NCI-H2227 treated with DMSO at 0.1 percent for 48 hours (cell line): ENCODE measurements around the gene KCNQ5.
A peak's percentile ranks its signal among the peaks of the same experiment; 100 is the strongest.

ENCODE experiments used
- DNase-seq: peaks from one replicate; lab custom pipeline; 2025; lab: John Stamatoyannopoulos, UW

The KCNQ5 gene

DNA sequence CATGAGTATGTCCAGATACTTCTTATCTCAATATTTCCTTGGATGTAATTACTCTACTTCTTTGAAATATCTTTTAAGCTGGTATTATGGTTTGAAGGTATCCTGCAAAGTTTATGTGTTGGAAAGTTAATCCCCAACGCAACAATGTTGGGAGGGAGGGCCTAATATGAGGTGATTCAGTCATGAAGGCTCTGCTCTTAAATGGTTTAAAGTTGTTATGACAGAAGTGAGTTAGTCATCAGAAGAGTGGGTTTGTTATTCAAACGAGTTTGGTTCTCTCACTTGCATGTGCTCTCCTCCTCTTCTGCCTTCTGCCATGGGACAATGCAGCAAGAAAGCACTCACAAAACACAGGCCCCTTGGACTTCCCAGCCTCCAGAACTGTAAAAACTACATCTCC is 176.3 kb downstream of the KCNQ5 start:
- no peak for DNase-seq

DNA sequence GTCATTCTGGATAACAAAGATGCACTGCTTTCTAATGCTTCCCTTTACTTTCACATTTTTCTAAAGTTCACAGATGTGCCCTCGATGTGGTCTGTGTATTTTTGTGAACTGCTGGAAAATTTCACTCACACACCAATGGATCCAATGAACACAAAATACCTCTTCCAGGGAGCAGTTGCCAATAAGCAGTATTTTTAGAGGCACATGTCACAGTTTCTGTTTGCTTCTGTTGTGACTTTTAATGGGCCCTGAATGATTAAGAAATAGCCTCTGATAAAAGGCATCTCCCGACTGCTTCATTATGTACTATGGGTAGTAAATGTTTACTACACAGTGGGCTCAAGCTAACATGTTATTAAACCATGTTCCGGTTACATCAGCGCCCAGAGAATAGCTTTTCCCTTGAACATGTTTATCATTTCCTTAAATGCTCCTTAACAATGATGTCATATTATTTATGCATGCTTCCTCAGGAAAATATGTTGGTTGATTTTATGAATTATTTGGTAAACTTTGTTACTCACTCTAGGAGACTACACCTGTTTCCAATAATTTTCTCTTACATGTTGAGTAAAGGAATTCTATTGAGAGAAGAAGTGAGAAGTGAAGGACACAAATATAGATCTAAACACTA is 188.0 kb downstream of the KCNQ5 start:
- no peak for DNase-seq

DNA sequence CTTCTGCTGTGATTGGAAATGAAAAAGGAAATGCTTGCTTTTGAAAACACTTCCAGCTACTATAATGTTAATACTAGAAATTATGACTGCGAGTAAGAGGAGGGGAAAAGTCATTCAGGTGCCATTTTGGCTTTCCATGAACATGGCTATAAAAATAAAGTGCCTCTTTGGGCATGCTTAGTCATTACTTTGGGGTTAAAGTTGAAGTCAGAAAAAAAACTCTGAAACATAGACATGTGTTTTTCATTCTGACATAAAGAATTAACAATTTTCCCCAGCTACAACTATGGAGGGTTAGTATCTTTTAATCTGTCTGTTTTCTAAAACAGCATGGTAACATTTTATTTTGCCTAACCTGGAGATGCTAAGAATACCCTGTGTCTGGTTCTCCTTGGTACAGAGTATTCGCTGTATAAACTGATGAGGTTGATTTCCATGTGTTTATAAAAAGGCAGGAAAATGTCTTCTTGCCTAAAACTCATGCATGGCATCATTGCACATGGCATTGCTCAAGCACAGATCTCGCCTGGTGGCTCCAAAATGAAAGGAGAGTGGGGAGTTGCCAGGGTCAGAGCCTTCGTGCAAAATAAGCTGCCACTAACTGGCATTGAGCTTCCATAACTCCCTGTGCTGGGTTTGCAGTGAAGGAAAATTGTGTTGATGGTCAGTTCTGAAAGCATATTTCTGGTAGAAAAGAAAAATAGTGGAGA is 188.9 kb downstream of the KCNQ5 start:
- DNase-seq: no peak

DNA sequence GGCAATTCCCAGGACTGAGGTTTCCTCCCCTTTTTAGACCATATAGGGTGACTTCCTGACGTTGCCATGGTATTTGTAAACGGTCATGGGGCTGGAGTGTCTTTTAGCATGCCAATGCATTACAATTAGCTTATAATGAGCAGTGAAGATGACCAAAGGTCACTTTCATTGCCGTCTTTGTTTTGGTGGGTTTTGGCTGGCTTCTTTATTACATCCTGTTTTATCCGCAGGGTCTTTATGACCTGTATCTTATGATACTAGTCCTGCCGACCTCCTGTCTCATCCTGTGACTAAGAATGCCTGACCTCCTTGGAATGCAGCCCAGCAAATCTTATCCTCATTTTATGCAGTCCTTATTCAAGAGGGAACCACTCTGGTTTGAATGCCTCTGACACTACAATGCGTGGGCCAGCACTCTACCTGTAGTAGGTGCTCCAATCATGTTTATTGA is 190.1 kb downstream of the KCNQ5 start:
- DNase-seq: peak; percentile 50

DNA sequence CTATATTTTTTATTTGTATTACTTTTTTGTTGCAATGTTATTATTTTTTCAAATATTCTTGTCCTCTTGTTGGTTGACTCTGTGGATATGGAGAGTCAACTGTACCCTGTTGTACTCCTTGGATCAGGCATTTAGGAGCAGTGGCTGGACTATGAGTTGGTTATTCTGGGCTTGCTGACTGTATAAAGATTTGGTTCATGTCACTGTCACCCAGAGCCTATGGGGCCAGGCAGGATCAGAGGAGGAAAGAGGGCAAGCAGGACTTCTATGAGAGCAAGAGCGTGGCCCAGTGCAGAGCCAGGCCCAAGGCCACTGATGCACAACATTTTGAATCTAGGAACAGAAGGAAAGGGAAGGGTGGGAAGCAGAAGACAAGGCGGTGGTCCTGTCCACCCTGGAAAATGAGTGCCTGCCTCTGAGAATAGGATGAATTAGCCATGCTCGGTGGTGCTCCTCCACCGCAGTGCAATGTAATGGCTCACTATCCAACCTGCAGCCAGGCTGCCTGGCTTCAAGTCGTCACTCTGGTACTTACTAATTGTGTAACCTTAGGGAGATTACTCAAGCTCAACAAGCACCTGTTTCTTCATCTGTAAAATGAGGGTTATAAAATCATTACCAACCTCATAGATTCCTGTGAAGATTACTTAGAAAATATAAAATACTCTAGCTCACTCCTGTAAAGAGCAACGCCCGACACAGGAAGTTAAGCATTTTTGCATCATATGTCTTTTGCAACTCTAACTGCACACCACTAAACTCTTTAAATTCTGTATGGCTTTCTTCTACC is 192.1 kb downstream of the KCNQ5 start:
- DNase-seq: no peak

DNA sequence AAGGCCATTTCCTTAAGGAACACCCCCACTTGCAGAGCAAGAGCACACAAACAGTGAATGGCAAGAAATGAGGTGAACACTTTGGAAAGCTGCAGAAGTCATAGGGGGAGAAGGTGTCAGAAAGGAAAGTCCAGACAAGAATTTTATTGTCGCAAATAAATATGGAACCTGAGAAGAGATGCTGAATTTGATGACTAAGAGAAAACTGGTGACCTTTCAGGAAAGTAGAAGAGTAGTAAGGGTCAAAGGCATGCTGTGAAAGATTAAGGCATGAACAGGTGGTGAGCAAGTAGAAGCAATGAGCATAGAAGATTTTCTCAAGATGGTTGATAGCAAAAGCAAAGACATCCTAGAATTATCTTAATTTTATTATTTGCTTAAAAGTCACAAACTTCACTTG is 194.2 kb downstream of the KCNQ5 start:
- DNase-seq: peak; percentile 12

DNA sequence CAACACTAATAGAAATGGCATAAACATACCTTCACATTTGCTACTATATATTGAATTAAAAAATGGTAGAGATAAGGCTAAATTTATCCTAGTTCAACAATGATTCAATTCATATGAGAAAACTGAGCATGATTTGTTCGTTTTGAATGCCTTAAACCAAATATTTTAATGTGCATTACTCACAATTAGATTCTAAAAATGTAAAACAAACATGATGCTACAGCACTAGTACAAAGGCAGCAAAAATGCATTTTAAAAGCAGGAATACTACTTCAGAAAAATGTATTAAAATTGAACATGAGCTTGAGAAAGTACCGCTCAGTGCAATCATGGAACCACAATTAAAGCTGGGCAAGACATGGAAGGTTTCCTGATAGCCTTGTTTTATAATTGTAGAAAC is 195.3 kb downstream of the KCNQ5 start:
- no peak for DNase-seq

DNA sequence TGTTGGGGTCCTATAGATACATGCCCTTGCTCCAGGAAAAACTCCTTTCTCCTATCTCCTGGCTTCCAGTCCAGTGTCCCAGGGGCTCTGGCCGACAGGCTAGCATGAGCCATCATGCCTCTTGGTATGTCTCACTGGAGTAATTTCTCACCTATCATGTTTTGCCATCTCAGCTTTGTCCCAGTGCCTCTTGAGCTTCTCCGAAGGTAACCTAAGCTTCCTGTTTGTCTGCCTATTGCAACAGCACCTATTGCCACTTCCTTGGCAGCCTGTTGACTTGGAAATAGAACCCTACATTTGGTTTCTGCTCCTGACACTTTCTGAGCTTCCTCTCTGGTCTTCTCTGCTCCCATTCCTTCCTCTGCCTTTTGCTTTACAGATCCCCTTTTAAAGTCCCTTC is 197.7 kb downstream of the KCNQ5 start:
- no peak for DNase-seq

DNA sequence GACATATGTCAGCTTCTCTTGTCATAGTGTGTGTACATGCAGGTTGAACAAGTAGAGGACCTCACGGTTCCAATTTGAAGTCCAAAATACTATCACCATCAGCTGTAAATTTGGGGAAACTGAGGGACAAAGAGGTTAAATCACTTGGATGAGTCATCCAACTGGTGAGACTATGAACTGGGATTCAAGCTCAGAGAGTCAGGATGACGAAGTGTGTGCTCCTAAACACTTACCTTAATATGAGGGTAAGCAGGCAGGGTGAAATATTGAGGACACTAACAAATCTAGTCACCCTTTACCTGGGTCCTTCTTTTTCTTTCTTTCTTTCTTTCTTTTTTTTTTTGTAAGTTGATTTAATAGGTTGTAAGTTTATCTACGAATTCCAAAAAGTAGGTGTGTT is 198.3 kb downstream of the KCNQ5 start:
- DNase-seq: no peak

DNA sequence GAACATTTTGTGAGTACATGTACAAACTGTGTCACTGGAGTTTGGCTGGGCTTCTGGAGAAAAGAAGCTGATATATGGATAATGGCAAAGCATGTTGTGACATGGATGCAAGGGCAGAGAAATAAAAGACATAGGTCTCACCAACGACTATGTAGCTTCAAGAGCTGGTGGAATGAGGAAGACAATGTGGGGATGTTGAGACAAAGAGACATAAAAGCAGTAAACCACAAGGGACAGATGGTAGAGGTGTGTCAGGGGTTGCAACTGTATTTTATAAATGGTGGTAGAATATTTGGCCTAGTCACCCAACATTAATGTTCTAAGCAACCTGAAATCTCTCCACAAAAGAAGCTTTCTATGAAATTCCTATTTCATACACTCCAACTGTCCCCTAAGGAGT is 199.0 kb downstream of the KCNQ5 start:
- no peak for DNase-seq

DNA sequence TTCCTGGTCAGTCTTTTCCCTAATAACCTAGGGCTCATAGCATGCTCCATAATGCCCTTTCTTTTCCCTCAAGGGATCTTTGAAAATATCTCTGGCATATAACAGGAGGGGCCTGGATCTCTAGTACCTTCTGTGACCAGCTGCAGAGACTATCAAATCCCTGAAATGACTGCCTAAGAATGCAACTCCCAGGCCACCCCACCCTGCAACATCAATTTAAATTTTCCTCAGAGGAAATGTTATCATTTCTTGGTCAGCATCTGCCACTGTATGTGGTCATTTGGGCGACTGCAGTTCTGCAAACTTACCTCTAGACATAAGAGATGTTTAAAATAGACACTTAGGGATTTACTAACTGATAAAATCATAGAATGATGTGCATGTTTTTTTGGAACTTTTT is 200.2 kb downstream of the KCNQ5 start:
- DNase-seq: no peak

DNA sequence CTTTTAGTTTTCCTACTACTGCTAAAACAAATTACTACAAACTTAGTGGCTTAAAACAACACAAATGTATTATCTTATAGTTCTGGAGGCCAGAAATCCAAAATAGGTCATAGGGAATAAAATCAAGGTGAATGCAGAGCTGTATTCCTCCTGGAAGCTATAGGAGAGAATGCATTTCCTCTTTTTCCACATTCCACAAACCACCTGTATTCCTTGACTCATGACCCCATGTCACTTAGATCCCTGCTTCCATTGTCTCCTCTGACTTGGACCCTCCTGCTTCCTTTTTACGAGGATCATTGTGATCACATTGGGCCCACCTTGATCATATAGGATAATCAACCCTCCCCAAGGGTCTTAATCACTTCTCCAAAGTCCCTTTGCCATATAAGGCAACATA is 200.8 kb downstream of the KCNQ5 start:
- no peak for DNase-seq

DNA sequence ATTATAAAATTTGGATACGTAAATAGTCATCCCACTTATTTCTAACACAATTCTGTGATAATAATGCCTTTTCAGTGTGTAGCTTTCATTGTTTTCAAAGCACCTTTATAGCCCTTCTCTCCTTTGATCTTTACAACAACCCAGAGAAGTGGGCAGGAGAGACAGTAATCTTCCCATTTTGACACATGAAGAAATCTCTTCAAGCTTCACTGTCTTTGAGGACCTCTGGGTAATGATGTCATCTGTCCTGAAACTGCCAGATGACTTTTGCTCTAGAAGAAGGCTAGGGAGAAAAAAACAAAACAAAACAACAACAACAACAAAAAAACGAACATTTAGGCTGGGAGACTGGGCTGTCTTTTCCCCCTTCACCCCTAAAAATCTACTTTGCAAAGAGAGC is 203.0 kb downstream of the KCNQ5 start:
- DNase-seq: no peak

DNA sequence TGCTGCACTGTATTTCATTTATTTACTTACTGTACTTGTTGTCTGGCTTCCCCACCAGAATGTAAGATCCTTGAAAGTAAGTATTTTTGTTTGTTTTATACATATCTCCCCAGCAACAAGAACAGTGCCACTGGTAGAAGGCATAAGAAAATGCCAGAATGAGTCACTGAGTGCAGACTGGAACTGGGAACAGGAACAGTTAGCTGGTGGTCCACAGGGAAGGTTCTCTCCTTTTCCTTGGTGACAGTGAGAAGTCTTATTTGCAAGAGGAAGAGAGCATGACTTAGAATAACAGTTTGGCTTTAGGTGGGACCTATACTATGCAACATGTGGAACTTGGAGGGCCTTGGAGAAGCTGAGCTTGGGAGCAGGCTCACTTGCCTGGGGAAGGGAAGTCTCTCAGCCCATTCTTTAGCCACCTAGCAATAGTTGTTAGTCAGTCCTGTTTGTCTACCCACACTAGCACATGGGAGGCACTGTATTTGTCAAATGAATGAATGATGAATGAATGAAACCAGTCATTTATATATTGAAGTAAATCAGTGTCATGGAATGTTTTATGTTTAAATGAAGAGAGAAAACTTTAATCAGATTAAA is 203.5 kb downstream of the KCNQ5 start:
- DNase-seq: no peak

DNA sequence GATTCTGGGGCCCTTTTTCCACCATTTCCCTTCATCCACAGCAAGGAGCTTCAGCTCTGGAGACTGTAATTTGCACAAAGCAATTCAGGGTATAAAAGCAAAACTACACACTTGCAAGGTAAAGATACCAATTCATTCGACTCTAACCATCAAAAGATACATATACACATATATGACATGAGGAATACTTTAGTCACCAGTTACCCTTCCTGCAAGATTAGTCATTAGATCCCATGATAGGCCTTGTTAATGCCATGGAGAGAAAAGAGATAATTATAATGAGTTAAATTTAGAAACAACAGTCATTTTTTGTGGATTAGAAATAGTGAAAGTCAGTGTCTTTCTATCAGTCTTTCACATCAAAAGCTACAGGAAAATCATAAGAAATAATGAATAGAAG is 204.2 kb downstream of the KCNQ5 start:
- DNase-seq: no peak

DNA sequence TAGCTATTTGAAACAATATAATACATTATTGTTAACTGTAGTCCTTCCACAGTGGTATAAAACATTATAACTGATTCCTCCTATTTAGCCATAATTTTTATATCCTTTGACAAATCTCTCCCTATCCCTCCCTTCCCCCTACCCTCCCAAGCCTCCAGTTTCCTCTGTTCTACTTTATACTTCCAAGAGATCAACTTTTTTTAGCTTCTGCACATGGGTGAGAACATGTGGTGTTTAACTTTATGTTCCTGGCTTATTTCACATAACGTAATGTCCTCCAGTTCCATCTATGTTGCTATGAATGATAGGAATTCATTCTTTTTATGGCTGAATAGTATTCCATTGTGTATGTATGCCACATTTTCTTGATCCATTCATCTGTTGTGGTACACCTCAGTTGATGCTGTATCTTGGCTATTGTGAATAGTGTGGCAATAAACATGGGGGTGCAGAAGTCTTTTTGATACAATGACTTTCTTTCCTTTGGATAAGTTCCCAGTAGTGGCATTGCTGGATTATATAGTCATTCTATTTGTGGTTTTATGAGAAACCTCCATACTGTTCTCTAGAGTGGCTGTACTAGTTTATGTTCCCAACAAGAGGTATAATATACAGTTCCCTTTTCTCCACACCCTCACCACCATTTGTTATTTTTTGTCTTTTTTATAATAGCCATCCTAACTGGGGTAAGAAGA is 205.0 kb downstream of the KCNQ5 start:
- DNase-seq: no peak

DNA sequence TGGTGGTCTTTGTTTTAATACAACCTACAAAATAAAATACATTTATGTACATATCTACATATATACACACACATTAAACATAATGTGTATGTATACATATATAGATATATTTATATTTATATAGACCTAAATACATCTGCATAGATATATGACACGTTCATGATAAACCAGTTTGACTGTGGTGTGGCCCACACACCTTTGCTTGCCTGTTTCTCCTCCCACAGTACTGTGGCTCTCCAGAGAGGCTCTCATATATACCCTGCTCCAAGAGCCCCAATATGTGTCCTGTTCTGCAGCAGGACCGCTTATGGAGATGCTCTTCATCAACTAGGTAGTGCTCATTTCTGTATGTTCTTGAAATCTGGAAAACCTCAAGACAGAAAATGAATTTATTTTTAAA is 207.0 kb downstream of the KCNQ5 start:
- DNase-seq: no peak

DNA sequence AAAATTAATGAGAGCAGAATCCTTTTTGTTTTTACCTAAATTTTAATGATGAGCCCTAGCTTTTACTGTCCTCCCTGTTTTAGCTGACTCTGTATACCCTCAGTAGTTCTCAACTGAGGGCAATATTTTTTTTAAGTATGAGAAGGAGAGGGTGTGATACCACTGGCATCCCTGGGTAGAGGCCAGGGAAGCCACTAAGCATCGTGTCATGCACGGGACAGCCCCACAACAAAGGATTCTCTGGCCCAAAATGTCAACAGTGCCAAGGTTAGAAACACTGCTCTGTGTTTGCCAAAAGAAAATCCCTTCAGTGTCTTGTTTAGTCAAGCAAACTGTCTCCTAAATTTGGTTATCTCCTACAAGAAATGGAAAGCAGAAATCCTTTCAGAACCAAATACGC is 210.4 kb downstream of the KCNQ5 start:
- DNase-seq: no peak

DNA sequence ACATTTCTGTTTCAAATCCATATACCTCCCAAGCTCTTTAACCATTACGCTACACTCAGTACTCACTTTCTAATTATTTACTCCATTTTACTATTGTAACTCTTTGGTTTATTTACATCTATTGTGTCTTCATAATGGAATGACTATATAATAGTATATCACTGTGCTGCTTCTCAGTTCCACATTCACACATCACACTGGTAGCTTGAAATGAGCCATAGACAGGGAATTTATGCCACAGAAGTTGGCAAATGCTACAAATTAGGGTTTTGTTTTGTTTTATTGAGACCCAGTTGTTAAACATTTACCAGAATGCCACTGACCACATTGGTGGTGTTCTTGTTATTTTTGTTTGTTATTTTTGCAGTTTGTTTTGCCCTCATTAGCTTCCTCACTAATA is 213.9 kb downstream of the KCNQ5 start:
- DNase-seq: no peak

DNA sequence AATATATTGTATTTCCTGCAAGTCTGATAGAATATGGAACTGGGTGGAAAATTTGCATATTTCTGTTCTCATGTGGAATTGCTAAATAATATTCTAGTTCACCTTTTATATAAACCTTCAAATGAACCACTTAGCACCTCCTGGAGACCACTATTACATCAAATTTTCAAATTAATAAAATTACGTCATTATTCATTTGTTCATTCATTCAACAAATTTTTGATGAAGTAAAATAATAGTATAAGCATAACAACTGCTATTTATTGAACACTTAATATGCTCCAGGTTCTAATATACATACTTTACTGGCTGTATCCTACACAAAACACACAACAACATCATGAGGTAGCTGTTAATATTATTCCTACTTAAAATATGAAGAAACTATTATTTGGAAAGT is 215.1 kb downstream of the KCNQ5 start:
- no peak for DNase-seq

DNA sequence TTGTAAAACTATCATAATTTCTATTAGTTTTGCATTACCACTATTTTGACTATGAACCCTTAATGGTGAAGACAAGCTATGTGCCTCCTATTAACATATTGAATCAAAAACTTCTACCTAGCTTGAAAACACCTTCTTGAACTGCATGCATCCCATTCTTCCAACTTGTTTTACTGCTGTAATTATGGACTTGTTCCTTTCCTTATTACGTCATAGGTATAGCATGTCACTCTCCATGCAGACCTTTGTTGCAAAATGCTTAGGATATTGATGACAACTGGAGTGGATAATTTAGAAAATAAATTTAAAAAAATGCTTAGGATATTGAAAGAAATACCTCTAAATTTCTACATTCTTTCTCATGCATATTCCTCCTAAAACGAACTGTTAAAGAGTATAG is 219.3 kb downstream of the KCNQ5 start:
- DNase-seq: no peak

DNA sequence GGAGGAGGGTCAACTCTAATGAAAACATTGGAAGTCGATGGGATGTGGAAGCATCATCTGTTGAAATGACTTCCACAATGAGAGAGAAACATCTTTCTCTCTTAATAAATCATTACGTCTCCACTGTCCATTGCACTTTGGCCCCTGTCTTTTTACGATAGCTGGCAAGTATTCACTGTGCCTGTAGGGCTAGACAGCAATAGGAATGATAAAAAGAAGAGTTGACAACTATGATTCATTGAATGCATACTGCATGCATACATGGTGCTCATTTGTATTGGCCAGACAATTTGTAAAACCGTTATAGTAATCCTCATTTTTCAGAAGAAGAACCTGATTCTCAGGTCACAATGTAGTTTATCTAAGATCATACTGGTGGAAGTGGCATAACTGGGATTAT is 220.3 kb downstream of the KCNQ5 start:
- no peak for DNase-seq
